PFSK-1 (cell line): ENCODE measurements around the gene RDH5.

Source experiments
- POLR2AphosphoS5 ChIP-seq: IDR thresholded peaks from 2 replicates; pipeline ENCODE4 v1.6.1; 2012; ENCODE audit warnings: low read depth, mild to moderate bottlenecking, control low read depth, low read length, moderate library complexity
- REST ChIP-seq, 2 experiments: IDR thresholded peaks; 2 replicates each; pipeline versions ENCODE4 v1.6.1 to v1.8.0; 2011 to 2012; ENCODE audit warnings: low read depth in 2 of 2, low read length in 2 of 2, control low read depth in 1 of 2, inconsistent platforms in 1 of 2, mild to moderate bottlenecking in 1 of 2, moderate library complexity in 1 of 2; ENCODE audit not compliant: insufficient read depth in 1 of 2
- SIN3A ChIP-seq: IDR thresholded peaks from 2 replicates; pipeline ENCODE4 v1.6.1; 2012; ENCODE audit warnings: mild to moderate bottlenecking, low read length, moderate library complexity, borderline replicate concordance; ENCODE audit not compliant: insufficient read depth

DNA sequence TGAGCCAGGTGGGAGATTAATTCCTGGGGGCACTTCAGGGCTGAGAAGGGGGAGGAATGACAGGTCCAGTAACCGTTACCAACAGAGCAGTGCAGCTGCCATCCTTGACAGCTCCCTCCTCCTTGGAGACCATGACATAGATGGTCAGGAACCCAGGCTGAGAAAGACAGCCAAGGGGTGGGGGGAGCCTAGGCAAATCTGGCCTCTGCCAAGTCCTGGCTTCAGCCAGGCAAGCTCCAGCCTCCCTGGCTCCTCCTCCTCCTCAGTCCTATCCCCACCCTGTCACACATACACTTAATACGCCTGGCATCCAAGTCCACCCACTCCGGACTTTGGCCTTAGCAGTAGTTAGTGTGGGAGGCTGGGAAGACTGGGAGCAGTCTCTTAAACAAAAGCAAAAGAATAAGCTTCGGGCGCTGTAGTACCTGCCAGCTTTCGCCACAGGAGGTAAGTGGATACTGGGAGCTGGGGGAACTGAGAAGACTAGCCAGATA is at the start of gene RDH5:
- TF ChIP-seq POLR2AphosphoS5 (no peak), SIN3A (no peak), REST (IDR thresholded peaks at IDR 0.05; ENCODE audit: insufficient read depth in 1 of 2, low read depth in 2 of 2, low read length in 2 of 2) (no peak)
